Measurements from ENCODE around the gene CMTM4.

The CMTM4 gene

DNA sequence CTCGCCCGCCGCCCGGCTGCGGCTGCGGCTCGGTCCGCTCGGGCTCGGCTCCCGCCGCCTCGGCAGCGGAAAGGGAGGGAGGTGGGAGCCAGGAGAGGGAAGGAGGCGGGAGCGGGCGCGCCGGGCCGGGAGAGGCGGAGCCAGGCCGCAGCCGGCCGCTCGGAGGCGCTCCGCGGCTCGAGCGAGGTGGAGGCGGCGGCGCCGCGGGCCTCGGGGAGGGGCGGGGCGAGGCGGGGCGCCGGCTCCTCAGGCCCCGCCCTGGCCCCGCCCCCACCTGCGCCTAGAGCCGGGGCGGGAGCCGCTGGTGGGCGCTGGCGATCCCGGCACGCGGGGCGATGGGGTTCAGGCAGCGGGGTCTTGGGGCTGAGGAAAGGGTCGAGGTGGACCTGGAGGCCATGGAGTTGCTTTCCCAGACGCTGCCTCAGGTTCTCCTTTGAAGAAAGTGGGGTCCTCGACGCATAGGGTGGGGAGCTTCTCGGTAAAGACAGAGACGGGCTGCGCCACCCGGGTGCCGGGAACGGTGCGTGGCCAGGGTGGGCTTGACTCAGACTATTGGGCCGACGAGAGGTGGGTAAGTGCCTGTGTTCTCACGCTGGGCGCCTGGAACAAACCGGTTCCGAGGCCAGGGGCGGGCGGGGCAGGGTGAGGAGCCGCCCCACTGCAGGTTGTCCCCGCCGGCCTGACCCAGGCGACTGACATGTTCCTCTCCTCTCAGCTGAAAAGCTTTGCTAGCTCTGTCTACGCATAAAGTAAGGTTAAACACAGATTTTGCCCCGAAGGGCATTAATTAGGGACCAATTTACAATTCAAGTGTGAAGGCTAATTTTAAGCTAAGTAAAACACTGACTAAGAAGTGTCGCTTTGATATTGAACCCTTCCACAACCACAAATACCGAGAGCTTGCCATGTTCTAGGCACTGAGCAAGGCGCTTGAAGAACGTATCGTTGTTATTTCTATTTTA lies at the start of gene CMTM4:
TSS of gene CMTM4 (minus strand) at position 75 of the 962 bp plus-strand sequence. CDS start 218 bp downstream, outside the sequence.
- H3K9me3 ChIP-seq (ENCODE audit: severe bottlenecking), result no peaks in the 10 kb centered on the region
- ATAC-seq (ENCODE audit: low read depth), result peak; percentile 83
- peak within 1 kb of the TSS; percentile 83 for H3K4me3 ChIP-seq (ENCODE audit: severe bottlenecking)
- no peaks in the 10 kb centered on the region for H3K27me3 ChIP-seq (ENCODE audit: insufficient read depth, poor library complexity, severe bottlenecking)
- H3K36me3 ChIP-seq (ENCODE audit: low read depth), result no peaks in the 10 kb centered on the region
- H3K27ac ChIP-seq (ENCODE audit: poor library complexity, severe bottlenecking), result peak within 1 kb of the TSS; percentile 52
- peaks cover 19% of the 10 kb centered on the region for H3K4me1 ChIP-seq (ENCODE audit: insufficient read depth, poor library complexity, severe bottlenecking)
- TF ChIP-seq, protein P1, sequence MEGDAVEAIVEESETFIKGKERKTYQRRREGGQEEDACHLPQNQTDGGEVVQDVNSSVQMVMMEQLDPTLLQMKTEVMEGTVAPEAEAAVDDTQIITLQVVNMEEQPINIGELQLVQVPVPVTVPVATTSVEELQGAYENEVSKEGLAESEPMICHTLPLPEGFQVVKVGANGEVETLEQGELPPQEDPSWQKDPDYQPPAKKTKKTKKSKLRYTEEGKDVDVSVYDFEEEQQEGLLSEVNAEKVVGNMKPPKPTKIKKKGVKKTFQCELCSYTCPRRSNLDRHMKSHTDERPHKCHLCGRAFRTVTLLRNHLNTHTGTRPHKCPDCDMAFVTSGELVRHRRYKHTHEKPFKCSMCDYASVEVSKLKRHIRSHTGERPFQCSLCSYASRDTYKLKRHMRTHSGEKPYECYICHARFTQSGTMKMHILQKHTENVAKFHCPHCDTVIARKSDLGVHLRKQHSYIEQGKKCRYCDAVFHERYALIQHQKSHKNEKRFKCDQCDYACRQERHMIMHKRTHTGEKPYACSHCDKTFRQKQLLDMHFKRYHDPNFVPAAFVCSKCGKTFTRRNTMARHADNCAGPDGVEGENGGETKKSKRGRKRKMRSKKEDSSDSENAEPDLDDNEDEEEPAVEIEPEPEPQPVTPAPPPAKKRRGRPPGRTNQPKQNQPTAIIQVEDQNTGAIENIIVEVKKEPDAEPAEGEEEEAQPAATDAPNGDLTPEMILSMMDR (IDR thresholded peaks at IDR 0.05; ENCODE audit: poor library complexity, severe bottlenecking), result peak; percentile 77
- peak; percentile 80 for DNase-seq (ENCODE audit: low spot score)

DNA sequence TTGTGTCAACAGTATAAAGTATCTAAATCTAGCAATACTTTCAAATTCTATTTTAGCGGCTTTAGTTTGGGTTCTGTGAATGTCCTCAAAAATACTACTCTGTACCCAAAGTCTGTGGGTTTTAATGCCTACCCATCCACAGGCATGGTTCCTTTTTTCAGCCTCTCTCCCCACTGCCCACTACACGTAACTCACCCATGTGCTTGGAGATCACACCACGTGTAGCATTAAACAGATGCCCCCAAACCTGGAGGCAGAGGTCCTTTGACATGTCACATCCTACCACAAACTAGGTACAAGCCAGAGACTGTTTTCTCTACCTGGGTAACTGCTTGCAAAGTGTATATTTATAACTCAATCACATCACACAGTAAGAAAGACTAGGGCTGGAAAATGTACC lies 49.5 kb upstream of the CMTM4 start:
- Histone ChIP-seq H3K27me3 (ENCODE audit: insufficient read depth, poor library complexity, severe bottlenecking) (no peaks in the 10 kb centered on the region), H3K4me1 (ENCODE audit: insufficient read depth, poor library complexity, severe bottlenecking) (peaks cover 27% of the 10 kb centered on the region), H3K36me3 (ENCODE audit: low read depth) (peaks cover 90% of the 10 kb centered on the region), H3K9me3 (ENCODE audit: severe bottlenecking) (no peaks in the 10 kb centered on the region), H3K27ac (ENCODE audit: poor library complexity, severe bottlenecking) (no peak overlapping the region), H3K4me3 (ENCODE audit: severe bottlenecking) (no peak overlapping the region)
- TF ChIP-seq, protein P1 (IDR thresholded peaks at IDR 0.05; ENCODE audit: poor library complexity, severe bottlenecking), result no peak
- DNase-seq (ENCODE audit: low spot score) (no peak), ATAC-seq (ENCODE audit: low read depth) (no peak)

DNA sequence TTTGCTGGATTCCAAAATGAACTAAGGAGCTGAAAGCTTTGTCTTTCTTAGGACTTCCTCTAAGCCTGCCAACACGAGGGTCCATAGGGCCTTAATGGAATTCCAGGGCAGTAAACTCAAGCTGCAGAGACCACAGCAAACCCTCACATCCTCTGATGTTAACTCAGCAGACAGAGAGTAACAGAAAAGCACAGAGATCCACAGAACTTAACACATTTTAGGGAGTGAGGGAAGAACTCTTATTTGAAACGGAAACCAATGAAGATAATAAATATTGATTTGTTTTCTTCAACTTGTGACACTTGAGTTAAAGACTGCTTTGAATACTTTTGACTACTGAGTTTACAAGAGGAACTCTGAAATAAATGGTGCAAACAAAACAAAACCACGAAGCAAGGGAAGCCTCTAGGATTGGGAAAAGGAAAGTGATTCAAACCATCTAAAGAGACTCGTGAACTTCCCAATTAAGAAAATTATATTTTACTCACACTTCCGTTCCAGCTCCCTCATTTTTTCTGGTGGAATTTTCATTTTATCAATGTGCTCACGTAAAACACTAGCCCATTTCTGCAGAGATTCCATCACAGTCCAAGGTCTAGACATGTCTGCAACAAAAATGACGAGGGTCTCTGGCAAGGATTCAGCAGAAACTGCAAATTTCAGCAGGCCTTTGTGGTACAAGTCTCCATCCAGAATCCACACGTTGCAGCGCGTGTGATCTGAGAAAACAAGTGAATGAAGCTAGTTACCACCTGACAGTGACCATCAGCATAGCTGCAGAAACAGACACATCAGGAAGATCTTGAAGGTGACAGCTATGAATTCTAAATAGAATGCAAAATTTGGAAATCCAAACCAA lies 45.6 kb upstream of the CMTM4 start:
- H3K27me3 ChIP-seq (ENCODE audit: insufficient read depth, poor library complexity, severe bottlenecking), result no peaks in the 10 kb centered on the region
- peaks cover 95% of the 10 kb centered on the region for H3K36me3 ChIP-seq (ENCODE audit: low read depth)
- ATAC-seq (ENCODE audit: low read depth) (0 out of 3 replicates have a peak, but pooled peaks have one; percentile 11), DNase-seq (ENCODE audit: low spot score) (no peak)
- no peak overlapping the region for H3K4me3 ChIP-seq (ENCODE audit: severe bottlenecking)
- no peaks in the 10 kb centered on the region for H3K9me3 ChIP-seq (ENCODE audit: severe bottlenecking)
- H3K27ac ChIP-seq (ENCODE audit: poor library complexity, severe bottlenecking), result peak overlapping the region; percentile 50
- TF ChIP-seq, protein P1 (IDR thresholded peaks at IDR 0.05; ENCODE audit: poor library complexity, severe bottlenecking), result no peak
- H3K4me1 ChIP-seq (ENCODE audit: insufficient read depth, poor library complexity, severe bottlenecking), result peaks cover 24% of the 10 kb centered on the region

DNA sequence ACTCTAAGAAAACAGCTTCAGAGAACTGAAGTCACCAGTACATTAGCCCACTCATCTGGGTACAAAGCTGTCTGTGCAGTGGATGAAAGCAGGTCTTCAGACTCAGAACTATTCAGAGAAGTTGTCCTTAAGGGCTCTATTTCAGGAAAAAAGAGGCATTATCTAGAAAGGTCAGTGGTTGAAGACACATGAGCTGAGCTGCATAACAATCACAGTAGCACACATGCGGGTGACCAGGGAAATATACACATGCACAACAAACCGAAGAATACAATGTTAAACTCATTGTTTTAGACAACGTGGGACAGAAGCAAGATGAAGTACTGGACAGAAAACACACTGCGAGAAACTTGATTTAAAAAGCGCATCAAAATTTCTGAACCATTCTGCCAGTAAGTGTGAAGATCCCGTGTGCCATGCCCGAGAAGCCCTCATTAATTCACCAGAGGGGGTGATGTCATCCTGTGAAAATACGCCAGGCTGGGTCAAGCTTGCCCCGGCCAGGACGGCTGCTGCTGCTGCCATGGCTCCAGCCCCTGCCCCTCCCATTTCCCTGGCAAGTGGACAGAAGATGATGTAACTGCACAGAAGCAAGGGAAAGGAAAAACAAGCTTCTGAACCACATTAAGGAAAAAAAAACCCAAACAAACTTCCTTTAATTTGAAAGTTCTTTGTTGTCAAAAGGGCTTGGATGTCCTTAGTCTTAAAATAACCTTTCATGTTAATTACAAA lies 44.8 kb upstream of the CMTM4 start:
- Histone ChIP-seq H3K27me3 (ENCODE audit: insufficient read depth, poor library complexity, severe bottlenecking) (no peaks in the 10 kb centered on the region), H3K4me1 (ENCODE audit: insufficient read depth, poor library complexity, severe bottlenecking) (peaks cover 32% of the 10 kb centered on the region), H3K4me3 (ENCODE audit: severe bottlenecking) (no peak overlapping the region), H3K27ac (ENCODE audit: poor library complexity, severe bottlenecking) (peak overlapping the region; percentile 50), H3K36me3 (ENCODE audit: low read depth) (peaks cover 96% of the 10 kb centered on the region), H3K9me3 (ENCODE audit: severe bottlenecking) (no peaks in the 10 kb centered on the region)
- TF ChIP-seq, protein P1 (IDR thresholded peaks at IDR 0.05; ENCODE audit: poor library complexity, severe bottlenecking), result no peak
- ATAC-seq (ENCODE audit: low read depth), result peak; percentile 85
- DNase-seq (ENCODE audit: low spot score), result no peak

All from RWPE2 (cell line).